Hindlimb muscle (tissue), 1 donor: ENCODE data around the gene ATG7. TPM values are rescaled to one million over a fixed set of nuclear protein-coding genes. Genes with fewer than 3 reads are reported as not detected.
A peak's percentile ranks its signal among the peaks of the same experiment; 100 is the strongest.
"Not testable (repeated sequence)": the region's sequence is repeated elsewhere in the genome, so short reads cannot be mapped to it uniquely, and the experiment has no call there.

ENCODE experiments used
- DNase-seq: peaks from one replicate; pipeline ENCODE4 v3.0.0-alpha.2; 2013
- polyA plus RNA-seq: library from polyadenylated mRNA; unstranded; fragments of 120-200 nt; gene quantifications from one replicate; pipeline ENCODE4 v1.2.1, GENCODE V29; 2013; ENCODE audit not compliant: insufficient read length

ATG7 gene
- polyA plus RNA-seq, 1 donor, result 15.0 TPM

DNA sequence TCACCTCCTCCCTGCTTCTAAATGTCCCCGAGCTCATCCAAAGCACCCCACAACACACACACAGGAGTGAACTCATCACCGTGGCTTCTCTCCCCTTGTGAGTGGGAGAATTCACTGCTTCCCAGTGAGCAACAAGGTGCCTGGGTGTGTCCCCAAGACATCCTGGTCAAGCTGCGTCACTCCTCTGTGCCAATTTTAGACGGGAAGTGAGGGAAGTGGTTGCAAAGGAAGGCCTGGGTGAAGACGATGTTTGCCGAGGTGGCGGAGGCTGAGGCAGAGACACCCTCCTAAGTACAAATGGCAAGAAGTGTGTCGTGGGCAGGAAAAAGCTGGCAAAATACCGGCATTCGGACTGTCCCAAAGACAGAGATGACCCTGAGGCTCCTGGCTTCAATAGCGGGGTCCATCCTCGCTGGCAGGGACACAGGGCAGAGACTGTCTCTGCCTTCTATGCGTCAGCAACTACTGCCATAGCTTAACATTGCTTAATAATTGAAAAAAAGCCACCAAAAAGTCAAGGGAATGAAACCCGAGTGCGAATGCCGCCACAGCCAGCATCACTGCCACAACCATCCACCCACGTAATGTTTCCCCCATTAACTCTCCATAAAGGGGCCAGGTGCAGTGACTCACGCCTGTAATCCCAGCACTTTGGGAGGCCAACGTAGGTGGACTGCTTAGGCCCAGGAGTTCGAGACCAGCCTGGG, 298.7 kb downstream of the ATG7 start:
- no peak for DNase-seq

DNA sequence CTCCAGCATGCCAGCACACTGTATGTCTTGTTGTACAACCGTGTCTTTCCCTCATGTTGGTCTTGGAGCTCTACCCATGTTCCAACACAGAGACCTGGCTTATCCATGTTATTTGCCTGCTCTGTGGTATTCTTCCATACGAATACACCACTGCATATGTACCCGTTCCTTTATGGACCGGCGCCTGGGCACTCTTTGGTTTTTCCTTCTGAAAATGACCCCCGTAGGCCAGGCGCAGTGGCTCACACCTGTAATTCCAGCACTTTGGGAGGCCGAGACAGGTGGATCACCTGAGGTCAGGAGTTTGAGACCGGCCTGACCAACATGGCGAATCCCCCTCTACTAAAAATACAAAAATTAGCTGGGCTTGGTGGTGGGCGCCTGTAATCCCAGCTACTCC, 300.5 kb downstream of the ATG7 start:
- not testable (repeated sequence) for DNase-seq

DNA sequence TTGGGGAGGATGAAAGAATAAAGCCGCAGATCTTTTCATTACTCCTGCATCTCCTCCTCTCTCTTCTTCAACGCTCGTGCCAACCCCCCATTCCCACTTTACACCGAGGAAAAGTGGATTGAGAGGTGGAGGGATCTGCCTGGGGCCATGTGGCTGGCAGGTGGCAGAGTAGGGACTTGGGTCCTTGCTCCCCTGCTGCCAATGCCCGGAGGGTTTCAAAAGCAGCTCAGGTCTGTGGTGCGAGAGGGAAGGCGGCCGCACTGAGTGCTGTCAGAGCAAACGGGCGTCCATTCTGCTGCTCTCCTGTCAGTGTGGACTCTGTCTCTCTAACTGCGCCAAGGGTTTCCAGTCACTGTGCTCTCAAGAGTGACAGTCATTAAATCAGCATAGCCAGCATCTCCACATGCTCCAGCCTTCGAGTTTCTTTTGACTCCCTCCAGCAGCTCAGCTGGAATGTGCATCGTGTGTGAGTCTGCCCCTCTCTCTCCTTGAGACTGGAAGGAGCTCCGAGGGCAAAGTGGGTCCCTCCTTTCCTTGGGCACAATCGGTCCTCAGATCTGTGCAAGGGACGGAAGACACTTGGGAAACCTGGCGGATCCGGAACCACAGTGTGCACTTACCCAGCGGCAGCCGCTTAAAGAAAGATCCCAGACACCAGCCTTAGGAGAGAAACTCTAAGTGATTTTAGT, 302.9 kb downstream of the ATG7 start:
- no peak for DNase-seq

DNA sequence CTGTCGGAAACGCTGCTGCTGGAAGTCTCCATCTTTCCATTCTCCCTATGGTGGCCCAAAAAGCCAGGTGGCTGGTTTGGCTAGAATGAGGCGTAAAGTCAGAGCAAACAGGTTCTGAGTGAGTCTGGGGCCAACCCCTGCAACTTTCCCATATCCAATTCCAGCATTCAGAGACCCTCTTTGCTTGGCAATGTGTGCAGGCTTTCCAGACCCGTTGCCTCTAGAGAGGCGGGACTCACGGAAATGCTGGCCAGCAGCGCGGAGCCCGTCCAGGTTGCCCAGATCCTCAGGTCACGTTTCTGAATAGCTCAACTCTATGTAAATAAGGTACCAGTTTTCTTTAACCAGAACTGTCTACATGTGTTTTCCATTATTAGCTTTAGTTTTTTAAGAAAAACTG, 303.5 kb downstream of the ATG7 start:
- DNase-seq, result no peak

DNA sequence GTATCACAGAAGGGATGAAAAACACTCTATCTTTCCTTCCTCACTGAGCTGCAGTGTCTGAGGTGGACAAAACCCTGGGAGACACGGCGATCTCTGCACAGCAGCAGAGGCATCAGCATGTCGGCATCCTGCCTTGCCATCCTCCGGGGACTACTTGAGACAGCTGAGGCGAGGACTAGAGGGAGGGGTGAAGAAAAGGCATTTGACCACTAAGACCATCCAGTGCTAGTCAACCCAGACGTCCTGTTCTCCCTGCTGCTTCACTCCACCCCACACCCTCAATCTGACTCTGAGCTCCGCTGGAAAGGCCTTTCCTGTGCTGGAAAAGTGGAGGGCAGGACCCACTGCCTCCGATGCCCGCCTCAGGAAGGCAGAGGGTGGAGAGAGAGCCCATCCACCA, 304.3 kb downstream of the ATG7 start:
- DNase-seq, result no peak

DNA sequence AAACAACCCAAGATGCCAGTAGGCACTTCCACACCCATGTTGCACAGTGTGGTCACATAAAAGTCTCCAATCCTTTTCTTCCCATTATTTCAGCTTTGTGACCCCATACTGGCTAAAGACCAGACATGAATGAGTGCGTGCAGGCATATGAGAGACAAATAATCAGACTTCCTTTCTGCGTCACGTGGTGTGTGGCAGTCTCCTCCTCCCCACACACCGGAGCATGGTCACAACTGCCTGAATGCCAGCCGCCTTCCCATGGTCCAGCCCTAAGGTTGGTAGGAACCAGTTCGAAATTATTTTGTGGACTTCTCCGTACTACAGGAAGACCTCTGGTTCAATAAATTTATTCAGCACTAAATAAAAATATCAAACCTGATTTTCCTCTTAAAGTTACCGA, 306.0 kb downstream of the ATG7 start:
- DNase-seq, result no peak

DNA sequence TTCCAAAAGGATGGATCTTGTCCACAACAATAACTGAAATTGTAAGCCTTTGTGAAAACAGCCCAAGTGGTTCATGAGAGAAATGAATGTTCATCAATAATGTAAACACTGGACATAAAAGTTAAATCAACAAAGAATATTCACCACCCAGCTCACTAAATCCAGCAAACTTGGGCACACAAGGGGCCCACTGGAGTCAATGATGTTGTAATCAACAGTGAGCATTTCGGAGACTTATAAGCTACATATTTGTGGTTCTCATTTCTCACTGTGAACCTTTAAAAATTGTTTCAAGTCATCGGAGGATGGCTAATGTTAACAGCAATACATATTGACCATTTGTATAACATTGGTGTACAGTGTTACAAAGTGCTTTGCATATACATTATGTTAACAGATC, 308.4 kb downstream of the ATG7 start:
- no peak for DNase-seq

DNA sequence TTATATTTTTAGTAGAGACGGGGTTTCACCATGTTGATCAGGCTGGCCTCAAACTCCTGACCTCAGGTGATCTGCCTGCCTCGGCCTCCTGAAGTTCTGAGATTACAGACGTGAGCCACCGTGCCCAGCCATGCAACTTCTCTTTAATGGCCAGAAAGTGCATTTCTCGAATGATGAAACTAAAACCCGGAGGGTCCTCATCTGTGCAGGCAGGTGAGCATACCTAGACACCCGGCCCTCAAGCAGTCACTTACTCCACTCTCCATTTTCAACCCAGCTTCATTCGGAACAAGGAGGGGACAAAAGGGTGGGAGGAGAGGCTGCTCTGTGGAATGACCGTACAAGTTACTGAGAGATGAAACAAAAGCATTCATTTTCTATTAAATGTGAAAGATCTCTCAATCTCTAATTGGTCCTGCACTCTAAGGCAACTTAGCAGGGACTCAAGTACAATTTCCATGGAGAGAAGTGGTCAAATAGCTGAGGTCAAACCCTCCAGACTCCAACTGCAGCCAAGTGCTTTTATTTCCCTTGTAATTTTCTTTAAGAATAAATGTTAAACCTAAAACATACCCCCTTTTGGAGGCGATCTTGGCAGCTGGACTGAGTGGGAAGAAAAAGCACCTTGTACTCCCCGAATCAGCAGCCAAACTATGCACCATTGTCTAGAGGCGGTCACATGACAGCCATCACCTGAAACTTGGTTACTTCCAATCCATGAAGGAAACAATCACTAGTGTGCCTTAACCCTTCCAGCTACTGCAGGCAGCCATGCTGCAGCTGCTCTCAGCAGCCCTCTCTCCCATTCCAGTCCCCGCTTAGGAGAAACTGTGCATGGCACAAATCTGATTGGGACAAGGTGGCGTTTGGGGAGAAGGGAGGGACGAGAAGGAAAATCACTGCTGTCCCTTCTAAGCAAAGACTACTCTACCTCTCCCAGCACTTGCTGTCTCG, 309.3 kb downstream of the ATG7 start:
- DNase-seq, result no peak

DNA sequence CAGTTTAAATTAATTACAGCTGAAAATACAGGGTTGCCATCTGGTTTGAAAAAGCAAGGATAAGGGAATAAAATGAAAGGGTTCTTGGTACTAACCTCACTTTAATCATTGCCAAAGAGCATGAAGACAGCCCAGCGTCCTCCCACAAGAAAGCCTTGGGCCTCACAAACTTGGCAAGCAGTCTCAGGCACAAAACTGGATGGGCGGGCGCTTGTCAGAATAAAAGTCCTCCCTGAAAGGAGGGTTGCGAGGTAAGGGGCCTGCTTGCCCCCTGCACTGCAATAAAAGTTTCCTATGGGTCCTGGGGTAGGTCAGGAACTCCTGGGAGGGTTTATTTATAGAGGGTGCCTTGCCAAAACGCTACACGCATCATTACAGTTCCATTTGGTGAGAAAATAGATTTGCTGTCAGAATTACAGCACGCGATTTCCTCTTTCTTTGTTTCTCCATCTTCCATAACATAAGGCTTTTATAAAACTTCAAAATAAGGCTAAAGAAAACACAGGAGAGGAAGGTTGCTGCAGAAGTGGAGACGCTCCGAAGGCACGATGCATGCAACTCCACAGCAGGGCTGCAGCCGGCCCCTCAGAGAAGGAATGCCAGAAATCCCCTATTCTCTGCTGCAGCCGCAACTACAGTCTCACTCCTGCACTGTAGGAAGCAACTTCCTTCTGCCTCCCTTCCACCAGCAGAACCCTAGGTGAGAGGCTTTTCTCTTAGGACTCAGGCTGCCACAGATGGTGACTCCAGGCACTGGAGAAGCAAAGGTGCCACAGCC, 310.2 kb downstream of the ATG7 start:
- DNase-seq, result peak; percentile 90

DNA sequence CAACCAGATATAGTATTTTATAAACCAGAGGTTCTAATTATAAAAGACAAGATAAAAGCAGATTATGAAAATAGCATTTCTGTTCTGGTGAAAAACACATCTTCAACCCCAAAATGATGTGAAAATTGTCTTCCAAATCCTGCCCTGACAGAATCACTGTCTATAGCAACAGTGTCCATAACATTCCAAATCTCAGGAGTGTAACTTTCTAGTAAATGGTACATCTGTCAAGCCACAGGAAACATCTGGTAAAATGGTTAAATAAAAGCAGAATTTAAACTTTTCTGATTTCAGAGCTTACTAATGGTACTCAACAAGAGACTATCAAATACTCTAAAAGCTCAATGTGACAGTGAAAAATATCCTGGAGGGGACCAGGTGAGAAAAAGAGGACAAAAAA, 311.0 kb downstream of the ATG7 start:
- DNase-seq, result peak; percentile 77

DNA sequence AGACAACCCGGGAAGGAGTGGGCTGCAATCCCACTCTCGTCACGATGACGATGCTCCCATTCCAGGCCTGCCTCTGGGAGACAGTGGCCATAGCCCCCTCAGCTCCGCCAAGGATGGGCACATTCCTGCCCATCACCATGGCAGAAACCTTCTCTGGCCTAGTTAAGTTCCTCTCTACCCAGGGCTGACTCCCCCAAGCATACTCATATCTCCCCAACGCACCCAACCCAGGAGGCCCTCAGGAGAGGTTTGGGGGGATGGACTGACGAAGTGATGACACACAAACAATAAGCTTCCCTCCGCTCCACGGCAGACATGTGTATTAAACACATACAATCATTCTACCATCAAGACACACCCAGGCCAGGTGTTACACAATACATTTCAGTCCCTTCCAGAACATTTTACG, 311.4 kb downstream of the ATG7 start:
- DNase-seq, result no peak

DNA sequence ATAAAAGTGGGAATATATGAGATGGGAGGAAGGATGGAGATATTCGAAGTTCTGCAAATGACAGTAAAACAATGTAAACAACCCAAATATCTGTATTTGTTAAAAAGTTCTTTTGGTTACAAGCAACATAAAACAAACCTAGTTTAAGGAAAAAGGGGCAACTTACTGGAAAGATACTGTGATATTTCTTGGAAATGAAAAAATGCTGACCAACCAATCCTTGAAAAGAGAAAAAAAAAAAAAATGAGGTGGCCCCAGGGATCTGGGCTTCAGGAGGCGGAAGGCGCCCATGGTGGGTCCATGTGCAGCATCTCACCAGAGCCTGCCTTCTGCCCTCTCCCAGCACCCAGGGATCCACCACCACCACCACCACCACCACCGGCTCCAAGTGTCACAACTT, 312.4 kb downstream of the ATG7 start:
- DNase-seq, result no peak

DNA sequence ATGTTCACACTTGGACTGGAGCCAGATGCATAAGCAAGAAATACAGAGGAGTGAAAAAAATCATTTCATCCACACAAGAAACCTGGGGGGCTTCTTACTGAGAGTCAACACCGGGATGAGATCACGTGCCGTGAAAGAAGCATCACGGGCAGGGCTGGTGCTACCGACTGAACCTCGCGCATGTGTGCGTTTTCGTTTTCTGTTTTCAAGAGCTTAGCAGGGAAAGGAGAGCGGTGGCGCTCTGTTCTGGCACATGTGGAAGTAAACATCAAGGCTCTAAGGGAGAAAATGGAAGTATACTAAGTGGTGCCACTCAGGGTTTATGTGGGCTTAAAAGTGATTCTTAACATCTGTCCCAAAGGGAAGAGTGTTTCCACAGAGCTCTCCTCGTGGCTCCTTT, 315.6 kb downstream of the ATG7 start:
- no peak for DNase-seq

DNA sequence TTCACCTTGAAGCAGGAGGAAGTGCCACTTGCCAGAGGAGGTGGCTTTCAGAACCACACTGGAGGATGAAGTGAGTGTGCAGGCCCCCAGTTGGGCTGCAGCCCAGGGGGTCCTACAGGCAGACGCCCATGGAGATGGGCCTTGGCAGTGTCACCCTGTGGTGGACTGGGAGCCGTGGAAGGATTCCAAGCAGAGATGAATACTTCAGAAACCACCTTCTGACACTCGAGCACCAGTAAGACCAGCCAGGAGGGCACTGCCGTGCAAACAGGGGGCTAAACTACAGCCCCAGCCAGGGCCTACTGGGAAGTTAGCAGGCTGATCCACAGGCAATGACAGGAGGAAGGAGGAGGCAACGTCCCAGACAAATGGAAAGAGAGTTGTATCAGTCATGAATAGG, 316.1 kb downstream of the ATG7 start:
- DNase-seq, result no peak

DNA sequence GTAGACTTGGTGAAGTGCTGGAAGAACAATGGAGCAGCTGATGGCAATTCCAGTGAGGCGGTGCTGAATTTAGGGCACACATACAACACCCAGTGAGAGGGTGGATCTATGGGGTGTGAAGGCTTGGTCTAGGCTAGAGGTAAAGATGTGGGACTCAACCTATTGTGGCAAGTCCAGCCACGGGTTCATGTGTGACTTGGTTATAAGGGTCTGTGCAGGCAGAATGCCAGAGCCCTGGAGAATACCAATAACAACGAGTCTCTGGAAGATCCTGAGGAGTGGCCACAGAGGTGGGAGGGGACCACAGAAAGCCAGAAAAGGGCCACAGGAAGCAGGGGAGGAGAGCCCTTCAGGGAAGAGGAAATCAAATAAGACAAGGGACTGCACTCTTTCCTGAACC, 316.6 kb downstream of the ATG7 start:
- DNase-seq, result no peak

DNA sequence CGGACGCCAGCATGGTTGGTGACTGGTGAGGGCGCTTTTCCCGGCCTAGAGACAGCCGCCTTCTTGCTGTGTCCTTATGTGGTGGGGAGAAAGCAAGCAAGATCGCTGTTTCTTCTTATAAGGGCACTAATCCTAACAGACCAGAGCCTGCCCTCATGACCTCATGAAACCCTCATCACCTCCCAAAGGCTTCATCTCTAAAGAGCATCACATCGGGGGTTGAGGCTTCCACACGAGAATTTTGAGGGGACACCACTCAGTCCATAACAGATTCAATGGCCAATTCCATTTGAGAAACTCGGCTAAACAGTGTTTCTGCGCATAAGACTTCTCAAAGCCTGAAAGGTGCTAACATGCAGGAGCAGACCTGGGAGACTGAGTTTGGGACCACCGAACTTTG, 317.5 kb downstream of the ATG7 start:
- no peak for DNase-seq

DNA sequence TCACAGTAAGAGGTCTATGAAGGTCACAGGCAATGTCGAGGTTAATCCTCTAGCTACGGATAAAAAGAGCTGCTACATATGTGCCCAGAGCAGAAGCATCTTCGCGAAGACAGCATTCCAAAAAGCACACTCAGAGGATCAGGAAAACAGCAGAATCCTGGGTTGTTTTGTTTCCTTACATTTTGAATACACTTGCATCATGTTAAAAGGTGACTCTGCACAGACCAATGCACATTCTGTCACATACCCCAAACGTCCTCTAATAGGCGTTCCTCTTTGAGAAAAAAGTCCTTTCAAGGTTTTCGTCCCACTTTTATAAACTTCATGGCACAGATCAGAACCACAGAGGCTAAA, 318.8 kb downstream of the ATG7 start:
- DNase-seq, result no peak

DNA sequence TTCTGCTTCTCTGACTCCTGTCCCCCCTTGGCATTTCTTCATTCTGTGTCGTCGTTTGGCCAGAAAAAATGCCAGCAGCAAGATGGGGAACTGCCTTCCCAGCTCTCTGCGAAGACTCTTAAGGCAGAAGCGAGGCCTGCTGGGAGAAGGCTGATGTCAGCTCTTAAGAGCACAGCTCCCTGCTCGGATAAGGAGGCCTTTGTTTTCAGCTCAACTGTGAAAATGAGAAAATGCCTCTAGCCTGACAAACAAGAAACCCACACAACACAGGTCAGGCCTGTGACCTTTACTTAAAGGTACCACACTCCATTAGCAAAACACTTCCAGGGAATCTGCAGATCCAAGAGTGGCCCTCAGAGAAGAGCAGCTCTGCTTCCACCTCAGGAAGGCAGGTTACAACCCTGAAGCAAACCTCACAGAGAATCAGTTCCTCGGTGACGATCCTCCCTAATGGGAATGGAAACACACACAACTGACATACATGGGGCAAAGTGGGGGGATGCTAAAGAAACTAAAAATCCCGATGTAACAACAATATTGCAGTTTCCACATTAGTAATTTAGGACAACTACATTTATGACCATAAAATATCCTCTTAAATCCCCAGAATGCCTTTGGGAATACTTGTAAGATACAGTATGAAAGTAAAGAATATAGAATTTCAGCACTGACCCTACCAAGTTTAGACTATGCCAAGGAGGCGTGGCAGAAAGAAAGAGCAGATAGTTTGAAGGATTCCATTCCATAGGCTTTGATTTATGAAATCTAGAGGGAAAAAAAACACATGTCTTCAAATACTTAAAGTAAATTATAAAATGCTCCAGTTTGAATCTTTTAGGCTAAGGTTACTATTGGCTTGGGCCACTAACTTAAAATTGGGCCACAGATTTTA, 319.4 kb downstream of the ATG7 start:
- DNase-seq, result no peak

DNA sequence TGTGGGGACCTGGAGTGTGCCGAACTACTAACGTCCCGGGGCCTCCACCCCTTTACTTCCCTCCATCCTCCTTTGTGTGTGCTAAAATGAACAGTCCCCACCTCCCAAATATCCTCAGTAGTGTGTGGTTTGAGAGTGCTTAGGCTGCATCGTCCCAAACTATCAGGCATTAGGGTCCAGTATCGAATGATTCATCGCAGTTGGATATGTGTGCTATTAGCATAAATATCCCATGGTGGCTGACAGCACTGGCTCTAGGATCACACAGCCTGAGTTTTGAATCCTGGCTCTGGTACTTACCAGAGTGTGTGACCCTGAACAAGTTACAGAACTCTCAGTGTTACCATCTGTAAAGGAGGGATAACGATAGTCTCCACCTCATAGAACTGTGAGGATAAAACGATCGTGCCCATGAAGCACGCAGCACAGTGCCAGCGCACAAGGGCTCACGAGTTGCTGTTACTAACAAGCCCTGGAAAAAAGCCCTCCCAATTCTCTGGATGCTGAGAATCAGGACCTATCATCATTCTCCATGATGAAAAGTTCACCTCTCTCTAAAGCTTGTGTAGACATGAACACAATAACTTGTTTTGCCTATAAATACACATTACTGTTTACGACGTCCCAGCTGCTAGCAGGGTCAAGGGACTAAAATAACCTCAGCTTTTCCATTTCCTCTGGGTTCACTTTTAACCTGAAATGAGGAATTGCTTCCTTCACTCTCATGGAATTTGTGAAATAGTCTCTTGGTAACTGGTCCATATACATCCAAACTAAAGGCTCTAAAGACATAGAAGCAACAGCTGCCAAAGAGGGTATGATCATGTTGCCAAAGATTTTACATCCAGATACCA, 320.5 kb downstream of the ATG7 start:
- no peak for DNase-seq

DNA sequence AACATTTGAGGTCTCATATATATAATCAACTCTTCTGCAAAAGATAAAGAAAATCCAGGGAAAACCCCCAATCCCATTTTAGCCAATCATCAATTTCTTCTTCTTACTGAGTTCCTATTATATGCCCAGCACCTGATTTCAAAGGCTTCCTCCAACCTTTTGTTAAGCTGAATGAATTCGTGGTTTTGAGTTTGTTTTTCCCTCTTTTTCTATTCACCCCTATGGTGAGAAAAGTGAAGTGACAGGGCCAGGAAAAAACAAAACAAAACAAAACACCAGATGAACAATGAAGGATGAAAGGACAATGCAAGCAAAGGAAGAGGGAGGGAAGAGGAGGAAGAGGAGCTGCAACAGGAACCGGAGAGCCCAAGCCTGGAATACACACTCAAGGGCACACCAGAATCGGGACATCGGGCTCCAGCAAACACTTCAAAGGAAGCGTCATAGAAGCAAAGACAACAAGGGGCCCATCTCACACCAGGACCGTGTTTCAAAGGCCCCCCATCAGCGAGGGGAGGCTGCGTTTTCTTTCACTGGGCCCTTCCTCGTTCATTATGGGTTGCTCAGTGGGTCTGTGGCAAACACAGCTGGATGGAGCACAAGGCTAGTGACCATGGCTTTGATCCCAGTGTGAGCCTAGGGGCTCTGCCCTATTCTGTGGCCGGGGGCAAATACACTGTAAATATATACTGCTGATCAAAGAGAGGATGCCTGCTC, 321.3 kb downstream of the ATG7 start:
- no peak for DNase-seq
